Measurements from ENCODE around the gene LRRC53.

The LRRC53 gene

GRCh38 chr1:74512170-74512915 lies at the start of gene LRRC53:
TSS of gene LRRC53 (minus strand) at chr1:74512611. CDS start at chr1:74483349, 29,262 bp downstream.
- no peaks in the 10 kb centered on the region for H3K27me3 ChIP-seq (ENCODE audit: control insufficient read depth, insufficient read depth, low read length)
- H3K4me1 ChIP-seq (ENCODE audit: control insufficient read depth, insufficient read depth, low read length) = no peaks in the 10 kb centered on the region
- H3K9ac ChIP-seq (ENCODE audit: low read depth, low read length) = no peak within 1 kb of the TSS
- no peaks in the 10 kb centered on the region for H3K36me3 ChIP-seq (ENCODE audit: control insufficient read depth, insufficient read depth, low read length)
- no peaks in the 10 kb centered on the region for H3K9me3 ChIP-seq (ENCODE audit: control insufficient read depth, insufficient read depth, low read length)
- no peak within 1 kb of the TSS for H3K4me3 ChIP-seq (ENCODE audit: low read depth, low read length)

- Histone ChIP-seq H3K4me1 (ENCODE audit: control insufficient read depth, insufficient read depth, low read length) (no peaks in the 10 kb centered on the region), H3K27me3 (ENCODE audit: control insufficient read depth, insufficient read depth, low read length) (no peaks in the 10 kb centered on the region), H3K36me3 (ENCODE audit: control insufficient read depth, insufficient read depth, low read length) (no peaks in the 10 kb centered on the region), H3K4me3 (ENCODE audit: low read depth, low read length) (no peak overlapping the region), H3K9ac (ENCODE audit: low read depth, low read length) (no peak overlapping the region), H3K9me3 (ENCODE audit: control insufficient read depth, insufficient read depth, low read length) (no peaks in the 10 kb centered on the region)
These were observed 37.5 kb upstream of the LRRC53 start for GRCh38 chr1:74549932-74550331.

- H3K9ac ChIP-seq (ENCODE audit: low read depth, low read length) = no peak overlapping the region
- H3K27me3 ChIP-seq (ENCODE audit: control insufficient read depth, insufficient read depth, low read length) = no peaks in the 10 kb centered on the region
- no peaks in the 10 kb centered on the region for H3K36me3 ChIP-seq (ENCODE audit: control insufficient read depth, insufficient read depth, low read length)
- no peaks in the 10 kb centered on the region for H3K4me1 ChIP-seq (ENCODE audit: control insufficient read depth, insufficient read depth, low read length)
- no peaks in the 10 kb centered on the region for H3K9me3 ChIP-seq (ENCODE audit: control insufficient read depth, insufficient read depth, low read length)
- H3K4me3 ChIP-seq (ENCODE audit: low read depth, low read length) = no peak overlapping the region
These were observed 36.7 kb upstream of the LRRC53 start for GRCh38 chr1:74548961-74549750.

GRCh38 chr1:74545821-74546220 lies 33.4 kb upstream of the LRRC53 start:
- Histone ChIP-seq H3K4me1 (ENCODE audit: control insufficient read depth, insufficient read depth, low read length) (no peaks in the 10 kb centered on the region), H3K9me3 (ENCODE audit: control insufficient read depth, insufficient read depth, low read length) (no peaks in the 10 kb centered on the region), H3K9ac (ENCODE audit: low read depth, low read length) (no peak overlapping the region), H3K4me3 (ENCODE audit: low read depth, low read length) (no peak overlapping the region), H3K27me3 (ENCODE audit: control insufficient read depth, insufficient read depth, low read length) (no peaks in the 10 kb centered on the region), H3K36me3 (ENCODE audit: control insufficient read depth, insufficient read depth, low read length) (no peaks in the 10 kb centered on the region)

- H3K9ac ChIP-seq (ENCODE audit: low read depth, low read length) = no peak overlapping the region
- H3K36me3 ChIP-seq (ENCODE audit: control insufficient read depth, insufficient read depth, low read length) = no peaks in the 10 kb centered on the region
- H3K4me3 ChIP-seq (ENCODE audit: low read depth, low read length) = no peak overlapping the region
- H3K27me3 ChIP-seq (ENCODE audit: control insufficient read depth, insufficient read depth, low read length) = no peaks in the 10 kb centered on the region
- H3K9me3 ChIP-seq (ENCODE audit: control insufficient read depth, insufficient read depth, low read length) = no peaks in the 10 kb centered on the region
- H3K4me1 ChIP-seq (ENCODE audit: control insufficient read depth, insufficient read depth, low read length) = no peaks in the 10 kb centered on the region
These were observed 21.8 kb upstream of the LRRC53 start for GRCh38 chr1:74534241-74534640.

- no peaks in the 10 kb centered on the region for H3K27me3 ChIP-seq (ENCODE audit: control insufficient read depth, insufficient read depth, low read length)
- no peak overlapping the region for H3K9ac ChIP-seq (ENCODE audit: low read depth, low read length)
- no peak overlapping the region for H3K4me3 ChIP-seq (ENCODE audit: low read depth, low read length)
- no peaks in the 10 kb centered on the region for H3K9me3 ChIP-seq (ENCODE audit: control insufficient read depth, insufficient read depth, low read length)
- H3K4me1 ChIP-seq (ENCODE audit: control insufficient read depth, insufficient read depth, low read length) = no peaks in the 10 kb centered on the region
- H3K36me3 ChIP-seq (ENCODE audit: control insufficient read depth, insufficient read depth, low read length) = no peaks in the 10 kb centered on the region
These were observed 19.4 kb upstream of the LRRC53 start for GRCh38 chr1:74531796-74532195.

- Histone ChIP-seq H3K9ac (ENCODE audit: low read depth, low read length) (no peak overlapping the region), H3K36me3 (ENCODE audit: control insufficient read depth, insufficient read depth, low read length) (no peaks in the 10 kb centered on the region), H3K4me1 (ENCODE audit: control insufficient read depth, insufficient read depth, low read length) (no peaks in the 10 kb centered on the region), H3K9me3 (ENCODE audit: control insufficient read depth, insufficient read depth, low read length) (no peaks in the 10 kb centered on the region), H3K27me3 (ENCODE audit: control insufficient read depth, insufficient read depth, low read length) (no peaks in the 10 kb centered on the region), H3K4me3 (ENCODE audit: low read depth, low read length) (no peak overlapping the region)
These were observed 18.5 kb upstream of the LRRC53 start for GRCh38 chr1:74530892-74531291.

- H3K27me3 ChIP-seq (ENCODE audit: control insufficient read depth, insufficient read depth, low read length) = no peaks in the 10 kb centered on the region
- no peaks in the 10 kb centered on the region for H3K9me3 ChIP-seq (ENCODE audit: control insufficient read depth, insufficient read depth, low read length)
- no peak overlapping the region for H3K4me3 ChIP-seq (ENCODE audit: low read depth, low read length)
- no peak overlapping the region for H3K9ac ChIP-seq (ENCODE audit: low read depth, low read length)
- H3K4me1 ChIP-seq (ENCODE audit: control insufficient read depth, insufficient read depth, low read length) = no peaks in the 10 kb centered on the region
- H3K36me3 ChIP-seq (ENCODE audit: control insufficient read depth, insufficient read depth, low read length) = no peaks in the 10 kb centered on the region
These were observed 15.7 kb upstream of the LRRC53 start for GRCh38 chr1:74528123-74528522.

- Histone ChIP-seq H3K4me1 (ENCODE audit: control insufficient read depth, insufficient read depth, low read length) (peaks cover 11% of the 10 kb centered on the region), H3K4me3 (ENCODE audit: low read depth, low read length) (no peak overlapping the region), H3K27me3 (ENCODE audit: control insufficient read depth, insufficient read depth, low read length) (no peaks in the 10 kb centered on the region)
These were observed 14.3 kb upstream of the LRRC53 start for GRCh38 chr1:74526708-74527107.

GRCh38 chr1:74523873-74524480 lies 11.6 kb upstream of the LRRC53 start:
- Histone ChIP-seq H3K36me3 (ENCODE audit: control insufficient read depth, insufficient read depth, low read length) (no peaks in the 10 kb centered on the region), H3K4me1 (ENCODE audit: control insufficient read depth, insufficient read depth, low read length) (peaks cover 14% of the 10 kb centered on the region), H3K9me3 (ENCODE audit: control insufficient read depth, insufficient read depth, low read length) (no peaks in the 10 kb centered on the region), H3K9ac (ENCODE audit: low read depth, low read length) (no peak overlapping the region), H3K27me3 (ENCODE audit: control insufficient read depth, insufficient read depth, low read length) (no peaks in the 10 kb centered on the region), H3K4me3 (ENCODE audit: low read depth, low read length) (no peak overlapping the region)

More at GRCh38 chr1:74526708-74527107, 14.3 kb upstream of the LRRC53 start:
- Histone ChIP-seq H3K9me3 (ENCODE audit: control insufficient read depth, insufficient read depth, low read length) (no peaks in the 10 kb centered on the region), H3K9ac (ENCODE audit: low read depth, low read length) (no peak overlapping the region), H3K36me3 (ENCODE audit: control insufficient read depth, insufficient read depth, low read length) (no peaks in the 10 kb centered on the region)

- H3K9ac ChIP-seq (ENCODE audit: low read depth, low read length) = no peak overlapping the region
- H3K4me3 ChIP-seq (ENCODE audit: low read depth, low read length) = no peak overlapping the region
- no peaks in the 10 kb centered on the region for H3K9me3 ChIP-seq (ENCODE audit: control insufficient read depth, insufficient read depth, low read length)
- H3K4me1 ChIP-seq (ENCODE audit: control insufficient read depth, insufficient read depth, low read length) = peaks cover 14% of the 10 kb centered on the region
- H3K36me3 ChIP-seq (ENCODE audit: control insufficient read depth, insufficient read depth, low read length) = no peaks in the 10 kb centered on the region
- H3K27me3 ChIP-seq (ENCODE audit: control insufficient read depth, insufficient read depth, low read length) = no peaks in the 10 kb centered on the region
These were observed 9.7 kb upstream of the LRRC53 start for GRCh38 chr1:74522148-74522547.

All from iPS-15b (cell line).